C4-2B (cell line): Measurements from ENCODE around the gene SLAMF8.

Experiments used
- CTCF ChIP-seq: fragments of 450-650 bp; conservative IDR thresholded peaks from 2 replicates; pipeline ENCODE4 v1.5.1; 2017; ENCODE audit warnings: mild to moderate bottlenecking
- ZFX ChIP-seq: fragments of 450-650 bp; IDR thresholded peaks from 2 replicates; pipeline ENCODE4 v1.6.1; 2017

- TF ChIP-seq CTCF (no peak), ZFX (no peak)
These were observed 44.0 kb downstream of the SLAMF8 start for GRCh38 chr1:159870704-159871103.
